OCI-LY7 (cell line): ENCODE data around the gene RAB3GAP2.
A peak's percentile ranks its signal among the peaks of the same experiment; 100 is the strongest.
"Not testable (repeated sequence)": the region's sequence is repeated elsewhere in the genome, so short reads cannot be mapped to it uniquely, and the experiment has no call there.

Experiments used
- CTCF ChIP-seq: fragments of 200-600 bp; sonication (generic); conservative IDR thresholded peaks from 2 replicates; pipeline ENCODE4 v1.5.1; 2014; ENCODE audit warnings: mild to moderate bottlenecking, antibody characterized with exemption, low read length, moderate library complexity, mixed read lengths
- EZH2phosphoT487 ChIP-seq: fragments of 200-600 bp; sonication (generic); IDR thresholded peaks from 2 replicates; pipeline ENCODE4 v1.6.1; 2018; ENCODE audit warnings: low read depth, borderline replicate concordance, mild to moderate bottlenecking, mixed run types, antibody characterized with exemption, low read length, moderate library complexity, mixed read lengths

GRCh38 chr1:220218397-220219135 lies 53.7 kb downstream of the RAB3GAP2 start:
- TF ChIP-seq CTCF, result peak; percentile 76
- TF ChIP-seq EZH2phosphoT487, result not testable (repeated sequence)
